Stomach (tissue), 4 donors: ENCODE data around the gene ERAL1.

Experiments
- POLR2AphosphoS5 ChIP-seq, 3 donors: sonication (generic); formaldehyde crosslinking; IDR thresholded peaks; one replicate each; pipeline ENCODE4 v1.6.1; 2016; ENCODE audit warnings: antibody characterized with exemption in 3 of 3
- TF ChIP-seq, protein P1 (sequence below), 7 experiments: fragments of 450-650 bp in 4 of 7; fragments of 200-600 bp in 3 of 7; sonication (generic) in 3 of 7; IDR thresholded peaks; one replicate each; pipeline ENCODE4 v1.5.1; 2016 to 2019; ENCODE audit warnings: antibody characterized with exemption in 7 of 7, control low read depth in 2 of 7, mild to moderate bottlenecking in 1 of 7

DNA sequence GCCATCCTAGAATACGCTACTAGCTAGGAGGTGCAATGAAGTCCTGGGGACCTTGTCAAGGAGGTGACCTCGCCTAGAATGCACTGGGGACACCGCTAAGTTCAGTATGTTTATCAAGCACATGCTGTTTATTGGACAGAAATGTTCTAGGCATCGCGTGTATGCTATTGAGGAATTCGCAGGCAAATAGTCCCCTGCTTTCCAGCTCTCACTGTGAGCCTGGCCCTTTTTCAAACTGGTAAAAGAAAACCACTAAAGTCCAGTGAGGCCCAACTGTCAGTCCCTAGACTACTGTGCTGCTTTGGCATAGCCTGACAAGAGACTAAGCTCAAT lies 11.0 kb upstream of the ERAL1 start:
- TF ChIP-seq, protein P1, sequence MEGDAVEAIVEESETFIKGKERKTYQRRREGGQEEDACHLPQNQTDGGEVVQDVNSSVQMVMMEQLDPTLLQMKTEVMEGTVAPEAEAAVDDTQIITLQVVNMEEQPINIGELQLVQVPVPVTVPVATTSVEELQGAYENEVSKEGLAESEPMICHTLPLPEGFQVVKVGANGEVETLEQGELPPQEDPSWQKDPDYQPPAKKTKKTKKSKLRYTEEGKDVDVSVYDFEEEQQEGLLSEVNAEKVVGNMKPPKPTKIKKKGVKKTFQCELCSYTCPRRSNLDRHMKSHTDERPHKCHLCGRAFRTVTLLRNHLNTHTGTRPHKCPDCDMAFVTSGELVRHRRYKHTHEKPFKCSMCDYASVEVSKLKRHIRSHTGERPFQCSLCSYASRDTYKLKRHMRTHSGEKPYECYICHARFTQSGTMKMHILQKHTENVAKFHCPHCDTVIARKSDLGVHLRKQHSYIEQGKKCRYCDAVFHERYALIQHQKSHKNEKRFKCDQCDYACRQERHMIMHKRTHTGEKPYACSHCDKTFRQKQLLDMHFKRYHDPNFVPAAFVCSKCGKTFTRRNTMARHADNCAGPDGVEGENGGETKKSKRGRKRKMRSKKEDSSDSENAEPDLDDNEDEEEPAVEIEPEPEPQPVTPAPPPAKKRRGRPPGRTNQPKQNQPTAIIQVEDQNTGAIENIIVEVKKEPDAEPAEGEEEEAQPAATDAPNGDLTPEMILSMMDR (IDR thresholded peaks at IDR 0.05): no peak
- no peak for TF ChIP-seq POLR2AphosphoS5 (IDR thresholded peaks at IDR 0.05)
